LNCAP (cell line): ENCODE measurements around the gene CUL7.

ENCODE experiments used
- TF ChIP-seq, protein P1 (sequence below): fragments of 450-650 bp; IDR thresholded peaks from 2 replicates; pipeline ENCODE4 v1.5.1; 2017; ENCODE audit warnings: mild to moderate bottlenecking

Gene CUL7

DNA sequence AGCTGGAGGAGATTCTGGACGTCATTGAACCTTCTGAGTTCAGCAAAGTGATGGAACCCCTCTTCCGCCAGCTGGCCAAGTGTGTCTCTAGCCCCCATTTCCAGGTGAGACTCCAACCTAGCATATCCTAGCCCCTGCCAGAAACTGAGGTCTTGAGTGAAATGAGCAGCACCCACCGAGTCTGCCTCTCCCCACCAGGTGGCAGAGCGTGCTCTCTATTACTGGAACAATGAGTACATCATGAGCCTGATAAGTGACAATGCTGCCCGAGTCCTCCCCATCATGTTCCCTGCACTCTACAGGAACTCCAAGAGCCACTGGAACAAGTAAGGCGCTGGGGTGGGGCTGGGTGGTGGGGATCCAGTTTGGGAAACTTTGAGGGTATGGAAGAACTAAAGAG lies 44.5 kb downstream of the CUL7 start:
- TF ChIP-seq, protein P1, sequence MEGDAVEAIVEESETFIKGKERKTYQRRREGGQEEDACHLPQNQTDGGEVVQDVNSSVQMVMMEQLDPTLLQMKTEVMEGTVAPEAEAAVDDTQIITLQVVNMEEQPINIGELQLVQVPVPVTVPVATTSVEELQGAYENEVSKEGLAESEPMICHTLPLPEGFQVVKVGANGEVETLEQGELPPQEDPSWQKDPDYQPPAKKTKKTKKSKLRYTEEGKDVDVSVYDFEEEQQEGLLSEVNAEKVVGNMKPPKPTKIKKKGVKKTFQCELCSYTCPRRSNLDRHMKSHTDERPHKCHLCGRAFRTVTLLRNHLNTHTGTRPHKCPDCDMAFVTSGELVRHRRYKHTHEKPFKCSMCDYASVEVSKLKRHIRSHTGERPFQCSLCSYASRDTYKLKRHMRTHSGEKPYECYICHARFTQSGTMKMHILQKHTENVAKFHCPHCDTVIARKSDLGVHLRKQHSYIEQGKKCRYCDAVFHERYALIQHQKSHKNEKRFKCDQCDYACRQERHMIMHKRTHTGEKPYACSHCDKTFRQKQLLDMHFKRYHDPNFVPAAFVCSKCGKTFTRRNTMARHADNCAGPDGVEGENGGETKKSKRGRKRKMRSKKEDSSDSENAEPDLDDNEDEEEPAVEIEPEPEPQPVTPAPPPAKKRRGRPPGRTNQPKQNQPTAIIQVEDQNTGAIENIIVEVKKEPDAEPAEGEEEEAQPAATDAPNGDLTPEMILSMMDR: no peak; the same call in 1 of the 2 replicates

DNA sequence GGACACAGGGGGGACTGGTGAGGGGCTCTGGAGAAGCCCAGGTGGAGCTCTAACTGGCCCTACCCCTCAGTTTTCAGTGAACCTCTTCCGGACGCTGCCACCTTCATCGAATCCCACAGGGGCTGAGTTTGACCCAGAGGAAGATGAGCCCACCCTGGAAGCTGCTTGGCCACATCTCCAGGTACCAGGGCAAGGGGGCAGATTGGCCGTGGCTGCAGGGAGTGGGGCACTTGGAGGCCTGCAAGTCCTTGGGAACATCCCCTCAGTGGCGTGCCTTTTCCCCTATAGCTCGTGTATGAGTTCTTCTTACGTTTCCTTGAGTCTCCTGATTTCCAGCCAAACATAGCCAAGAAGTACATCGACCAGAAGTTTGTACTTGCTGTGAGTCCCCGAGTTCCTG lies 46.5 kb downstream of the CUL7 start:
- TF ChIP-seq, protein P1: no peak

DNA sequence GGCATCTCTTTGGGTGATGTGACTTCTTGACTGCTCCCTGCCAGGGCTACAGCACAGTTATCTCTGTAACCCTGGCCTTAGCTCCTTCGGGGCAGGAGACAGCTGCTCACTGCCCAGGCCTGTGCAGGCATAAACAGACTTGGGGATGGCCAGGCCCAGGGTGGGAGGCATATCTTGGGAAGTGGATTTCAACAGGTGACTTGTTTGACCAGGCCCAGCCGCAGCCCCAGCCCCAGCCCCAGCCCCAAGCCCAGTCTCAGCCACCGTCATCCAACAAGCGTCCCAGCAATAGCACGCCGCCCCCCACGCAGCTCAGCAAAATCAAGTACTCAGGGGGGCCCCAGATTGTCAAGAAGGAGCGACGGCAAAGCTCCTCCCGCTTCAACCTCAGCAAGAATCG lies 47.4 kb downstream of the CUL7 start:
- TF ChIP-seq, protein P1: no peak

DNA sequence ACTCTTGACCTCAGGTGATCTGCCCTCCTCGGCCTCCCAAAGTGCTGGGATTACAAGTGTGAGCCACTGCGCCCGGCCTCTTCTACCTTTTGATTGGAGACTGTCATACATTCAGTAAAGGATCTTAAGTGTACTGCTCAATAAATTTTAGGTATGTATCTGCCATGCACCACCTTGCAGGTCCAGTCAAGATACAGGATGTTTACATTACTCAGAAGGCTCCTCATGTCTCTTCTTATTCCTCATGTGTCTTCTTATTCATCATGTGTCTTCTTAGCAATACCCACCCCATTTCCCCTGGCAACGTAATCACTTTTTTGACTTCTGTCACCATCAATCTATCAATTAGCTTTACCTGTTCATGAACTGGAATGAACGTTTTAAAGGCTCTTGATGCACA lies 47.8 kb downstream of the CUL7 start:
- TF ChIP-seq, protein P1: no peak

DNA sequence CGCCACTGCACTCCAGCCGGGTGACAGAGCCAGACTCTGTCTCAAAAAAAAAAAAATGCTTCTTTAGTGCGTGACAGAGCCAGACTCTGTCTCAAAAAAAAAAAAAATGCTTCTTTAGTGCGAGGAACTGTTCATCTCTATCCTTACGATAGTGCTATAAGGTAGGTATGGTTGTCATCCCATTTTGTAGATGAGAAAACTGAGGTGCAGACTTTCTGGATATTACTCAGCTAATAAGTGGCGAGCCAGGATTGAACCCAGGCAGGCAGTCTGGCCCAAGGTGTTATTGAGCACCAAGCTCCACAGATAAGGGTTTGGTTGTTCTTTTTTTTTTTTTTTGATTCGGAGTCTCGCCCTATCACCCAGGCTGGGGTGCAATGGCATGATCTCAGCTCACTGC lies 51.8 kb downstream of the CUL7 start:
- TF ChIP-seq, protein P1: no peak

DNA sequence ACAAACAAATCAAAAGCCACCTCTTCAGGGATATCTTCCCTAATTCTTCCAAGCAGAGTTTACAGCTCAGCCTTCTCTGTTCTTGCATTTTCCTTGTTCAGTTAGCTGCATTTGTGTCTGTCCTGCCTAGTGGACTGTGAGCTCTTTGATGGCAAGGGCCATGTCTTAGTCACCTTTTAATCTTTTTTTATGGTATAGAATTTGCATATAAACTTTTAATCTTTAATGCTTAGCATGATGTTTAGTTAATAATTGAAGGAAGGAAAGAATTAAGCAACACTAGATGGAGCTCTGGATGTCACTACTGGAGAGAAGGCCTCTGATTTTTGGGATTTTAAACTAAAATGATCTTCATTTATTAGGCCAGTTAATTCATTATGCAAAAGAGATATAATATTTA lies 57.1 kb downstream of the CUL7 start:
- TF ChIP-seq, protein P1: peak; percentile 19; the same call in 1 of the 2 replicates

- TF ChIP-seq, protein P1: no peak
Measured at GRCh38 chr6:42993445-42993844, 60.2 kb downstream of the CUL7 start.

GRCh38 chr6:42989923-42990322 lies 63.7 kb downstream of the CUL7 start:
- TF ChIP-seq, protein P1: no peak
